ENCODE results near the gene KCNJ15. TPM values are rescaled to one million over a fixed set of nuclear protein-coding genes. Genes with fewer than 3 reads are reported as not detected.

The KCNJ15 gene
- polyA plus RNA-seq, 3 donors = 183 to 261 (median 233) TPM

Other genes with a start within 250 kb of the KCNJ15 start
- gene ERG, start 241.5 kb downstream of the KCNJ15 start, polyA plus RNA-seq (ENCODE audit: insufficient read length in 3 of 3) = 10 to 100 TPM; 19.8 to 20.7 (median 19.8) TPM